Ovary (tissue), 9 donors: ENCODE results near the gene GALNT17. TPM values are rescaled to one million over a fixed set of nuclear protein-coding genes. Genes with fewer than 3 reads are reported as not detected.

Experiments used
- DNase-seq, 5 donors: peaks; one replicate each; pipeline ENCODE4 v3.0.0-alpha.2; 2019 to 2020
- H3K27ac ChIP-seq, 2 donors: fragments of 200-600 bp; one replicate each; pipeline versions ENCODE4 v1.5.1 to v1.8.0; 2019 to 2022
- H3K27me3 ChIP-seq: fragments of 200-600 bp; one replicate; pipeline ENCODE4 v1.8.0; 2022
- H3K36me3 ChIP-seq: fragments of 200-600 bp; sonication (generic); one replicate; pipeline ENCODE4 v1.5.1; 2019
- H3K4me1 ChIP-seq: one replicate; pipeline ENCODE4 v1.8.1; 2013; ENCODE audit warnings: mild to moderate bottlenecking, moderate library complexity; ENCODE audit not compliant: insufficient read depth
- H3K4me3 ChIP-seq: fragments of 200-600 bp; sonication (generic); one replicate; pipeline ENCODE4 v1.5.1; 2017
- H3K9me3 ChIP-seq, 2 donors: fragments of 200-600 bp in 1 of 2; sonication (generic) in 1 of 2; one replicate each; pipeline versions ENCODE4 v1.5.1 to v1.8.1; 2013 to 2019; ENCODE audit warnings: mild to moderate bottlenecking in 1 of 2, moderate library complexity in 1 of 2
- CTCF ChIP-seq, 3 donors: fragments of 450-650 bp in 2 of 3; fragments of 200-600 bp in 1 of 3; IDR thresholded peaks; one replicate each; pipeline versions ENCODE4 v1.5.1 to v1.8.0; 2016 to 2022; ENCODE audit warnings: antibody characterized with exemption in 3 of 3, mild to moderate bottlenecking in 1 of 3
- EP300 ChIP-seq: sonication (generic); formaldehyde crosslinking; IDR thresholded peaks from one replicate; pipeline ENCODE4 v1.6.1; 2017; ENCODE audit warnings: antibody characterized with exemption
- POLR2A ChIP-seq: fragments of 450-650 bp; IDR thresholded peaks from one replicate; pipeline ENCODE4 v1.6.1; 2017; ENCODE audit warnings: antibody characterized with exemption, mild to moderate bottlenecking, moderate library complexity
- WGBS, 3 donors: extraction: QIAGEN DNeasy Blood & Tissue Kit in 1 of 3; methylation state at CpG; one replicate each; pipeline versions ENCODE4 v1.1.5 to v1.1.7; 2013 to 2017; 5-methylcytosine and 5-hydroxymethylcytosine counted together
- intact Hi-C, 4 donors: fragments of 100-400 bp; cut with DNase I; formaldehyde crosslinking; loops; one replicate each; pipeline versions ENCODE4 v1.11.0 to v1.15.1; 2022 to 2023
- polyA plus RNA-seq, 2 donors: library from polyadenylated mRNA; stranded (reverse); fragments of 200-250 nt in 1 of 2; fragments of 350-450 nt in 1 of 2; fragmentation: Illumina TruSeq in 1 of 2; extraction: RNeasy Lipid Tissue Mini Kit (QIAGEN cat#74804) in 1 of 2; gene quantifications; one replicate each; pipeline ENCODE4 v1.2.3, GENCODE V29; 2013 to 2014
- total RNA-seq, 7 donors: library from RNA; depleted of rRNA in 2 of 7; stranded (reverse); fragments of >200 nt in 2 of 7; fragmentation: NEBNext Ultra II Directional in 3 of 7; extraction: Animal tissue kit (Norgen Biotek cat#: 25700) in 3 of 7; gene quantifications; one replicate each; pipeline versions ENCODE4 v1.1.0 to v1.2.4, GENCODE V29; 2016 to 2023
- donor health status: DM: no; HTN: no; CAD: no; lungs with moderate emphysema.
- donor health status: DM: no; HTN: no; CAD: no.
- donor health status: Bipolar disorder and iron deficiency.
- donor health status: DM: yes; HTN: yes; CAD: no.
- donor health status: DM: no; HTN: no; CAD: no.
- donor health status: DM: yes; HTN: yes; CAD: no.

Gene GALNT17
- total and polyA plus RNA-seq, 9 donors = 13.4 to 90.1 (median 57.1) TPM

- WGBS, 3 donors = 57 to 76% (median 65%) methylated on average over 11 of the region's 11 CpGs
- Histone ChIP-seq H3K4me1 (no peaks in the 10 kb centered on the region), H3K4me3 (no peak overlapping the region), H3K27me3 (no peaks in the 10 kb centered on the region), H3K9me3 (no peaks in the 10 kb centered on the region), H3K36me3 (no peaks in the 10 kb centered on the region), H3K27ac (no peak overlapping the region)
- DNase-seq = no peak
- TF ChIP-seq EP300 = no peak
- TF ChIP-seq POLR2A = no peak
- no peak for TF ChIP-seq CTCF (IDR thresholded peaks at IDR 0.05)
- intact Hi-C loops = no loop called here
Measured at GRCh38 chr7:71538210-71538609, 406.3 kb downstream of the GALNT17 start.

- H3K36me3 ChIP-seq = no peaks in the 10 kb centered on the region
- no peak for DNase-seq
- intact Hi-C loops = no loop called here
- H3K9me3 ChIP-seq = no peaks in the 10 kb centered on the region
- H3K27ac ChIP-seq = no peak overlapping the region
- H3K27me3 ChIP-seq = no peaks in the 10 kb centered on the region
- H3K4me1 ChIP-seq = no peaks in the 10 kb centered on the region
- no peak overlapping the region for H3K4me3 ChIP-seq
- WGBS, 3 donors = 94 to 95% (median 94%) methylated on average over 4 of the region's 4 CpGs
- TF ChIP-seq EP300 (no peak), CTCF (IDR thresholded peaks at IDR 0.05) (no peak), POLR2A (no peak)
Measured at GRCh38 chr7:71539615-71540014, 407.7 kb downstream of the GALNT17 start.

GRCh38 chr7:71541707-71542353, 409.9 kb downstream of the GALNT17 start:
- no peaks in the 10 kb centered on the region for H3K27me3 ChIP-seq
- no peak overlapping the region for H3K27ac ChIP-seq
- TF ChIP-seq EP300 (no peak), CTCF (IDR thresholded peaks at IDR 0.05) (no peak), POLR2A (no peak)
- no peaks in the 10 kb centered on the region for H3K9me3 ChIP-seq
- intact Hi-C loops = no loop called here
- no peaks in the 10 kb centered on the region for H3K4me1 ChIP-seq
- 81 to 88% (median 87%) methylated on average over 11 of the region's 11 CpGs for WGBS, 3 donors
- no peak overlapping the region for H3K4me3 ChIP-seq
- no peaks in the 10 kb centered on the region for H3K36me3 ChIP-seq
- DNase-seq = no peak

- WGBS, 3 donors = 1 to 2% (median 1%) methylated on average over 5 of the region's 5 CpGs
- Histone ChIP-seq H3K9me3 (no peaks in the 10 kb centered on the region), H3K27me3 (no peaks in the 10 kb centered on the region), H3K36me3 (no peaks in the 10 kb centered on the region), H3K4me3 (no peak overlapping the region), H3K27ac (no peak overlapping the region), H3K4me1 (no peaks in the 10 kb centered on the region)
- intact Hi-C loops = no loop called here
- DNase-seq = no peak
- TF ChIP-seq EP300 (no peak), CTCF (IDR thresholded peaks at IDR 0.05) (no peak), POLR2A (no peak)
Measured at GRCh38 chr7:71543396-71543795, 411.5 kb downstream of the GALNT17 start.
